NCI-H1092 treated with DMSO at 0.1 percent for 48 hours (cell line): ENCODE results near the gene ZBTB7C.

Source experiments
- DNase-seq: peaks from one replicate; lab custom pipeline; 2025; lab: John Stamatoyannopoulos, UW

The ZBTB7C gene

DNA sequence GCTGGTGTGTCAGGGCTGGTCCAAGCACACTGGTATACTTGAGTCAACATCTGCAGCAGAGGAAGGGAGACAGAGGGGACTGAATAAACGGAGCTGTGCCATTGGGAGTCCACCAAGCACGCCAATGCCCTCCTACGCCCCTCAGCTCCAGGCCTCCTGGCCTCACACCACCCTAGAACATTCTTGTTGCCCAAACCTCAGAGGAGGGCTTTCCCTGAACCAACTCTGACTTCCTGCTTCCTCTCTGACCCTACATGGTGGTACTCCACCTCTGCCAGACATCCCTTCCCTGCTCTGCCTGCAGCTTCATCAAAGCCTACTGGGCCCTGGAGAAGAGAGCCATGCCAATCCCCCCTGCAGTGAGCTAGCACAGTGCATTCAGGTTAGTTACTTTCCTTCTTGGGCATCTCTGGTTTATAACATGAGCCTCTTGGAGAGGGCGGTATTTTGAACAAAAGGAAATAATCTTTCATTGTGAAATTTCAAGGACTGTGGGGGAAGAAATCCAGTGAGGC is 54.4 kb downstream of the ZBTB7C start:
- no peak for DNase-seq

DNA sequence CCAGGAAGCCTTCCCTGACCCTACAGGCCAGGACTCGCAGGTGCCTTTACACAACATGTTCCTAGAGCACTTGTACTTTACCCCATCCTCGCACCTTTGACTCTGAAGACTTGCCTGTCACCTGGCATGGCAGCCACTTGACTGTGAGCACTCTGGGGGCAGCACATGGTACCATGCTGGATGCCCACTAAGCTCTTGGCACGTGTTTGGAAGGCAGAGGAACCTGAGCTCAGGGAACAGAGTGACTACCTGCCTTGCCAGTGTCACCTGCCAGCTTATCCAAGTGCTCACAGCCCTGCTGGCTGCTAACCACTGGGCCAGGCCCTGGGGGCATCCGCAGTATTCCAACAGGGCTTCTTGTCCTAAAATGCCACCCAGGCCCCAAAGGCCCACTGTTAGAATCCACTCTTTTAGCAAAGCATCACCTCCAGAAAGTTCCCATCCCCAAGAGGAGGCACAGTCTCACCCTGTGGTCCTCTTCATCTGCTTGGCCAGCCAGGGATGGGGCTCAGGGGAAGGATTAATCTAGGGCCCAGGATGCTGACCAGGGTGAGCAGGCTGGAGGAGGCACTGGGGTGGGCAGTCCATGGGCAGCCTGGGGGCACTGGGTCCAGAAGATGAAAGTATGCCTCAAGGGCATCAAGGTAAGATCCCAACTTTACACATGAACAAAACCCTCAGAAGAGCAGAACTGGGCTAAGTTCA is 57.0 kb downstream of the ZBTB7C start:
- DNase-seq = no peak

DNA sequence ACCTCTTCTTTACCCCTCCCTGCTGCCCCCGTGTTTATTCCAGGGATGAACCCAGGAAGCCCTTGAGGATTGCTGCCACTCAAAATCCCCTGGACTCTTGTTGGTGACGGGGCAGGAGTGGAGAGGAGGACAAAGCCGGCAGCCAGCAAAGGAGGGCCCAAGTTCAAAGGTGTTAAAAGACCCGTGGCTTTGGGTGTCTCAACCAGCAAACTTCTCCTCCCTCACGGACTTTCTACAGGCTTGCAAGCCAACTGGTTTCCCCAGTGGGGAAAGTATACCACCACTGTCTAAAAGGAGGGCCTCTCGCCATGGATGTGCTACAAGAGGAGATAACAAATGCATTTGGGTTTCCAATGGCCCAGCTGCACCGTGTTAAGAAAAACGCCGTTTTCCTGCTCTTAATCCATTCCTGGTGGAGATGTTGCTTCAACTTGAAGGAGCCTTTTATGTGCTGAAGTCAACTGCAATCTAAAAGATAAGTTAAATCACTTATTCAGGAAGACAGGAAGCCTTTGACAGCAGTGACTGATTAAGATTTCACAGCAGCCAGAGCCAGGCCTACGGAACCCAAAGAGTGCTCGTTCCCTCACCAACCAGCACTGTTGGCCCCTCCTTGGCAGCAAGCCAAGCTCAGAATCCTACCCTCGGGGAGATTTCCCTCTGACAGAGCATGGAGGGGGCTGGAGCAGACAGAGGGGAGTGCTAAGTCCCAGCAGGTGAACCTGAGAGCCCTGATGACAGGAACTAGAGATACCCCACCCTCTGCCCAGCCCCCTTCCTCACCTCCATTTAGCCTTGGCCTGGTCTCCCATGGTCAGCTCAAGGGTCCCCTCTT is 57.8 kb downstream of the ZBTB7C start:
- DNase-seq = no peak

DNA sequence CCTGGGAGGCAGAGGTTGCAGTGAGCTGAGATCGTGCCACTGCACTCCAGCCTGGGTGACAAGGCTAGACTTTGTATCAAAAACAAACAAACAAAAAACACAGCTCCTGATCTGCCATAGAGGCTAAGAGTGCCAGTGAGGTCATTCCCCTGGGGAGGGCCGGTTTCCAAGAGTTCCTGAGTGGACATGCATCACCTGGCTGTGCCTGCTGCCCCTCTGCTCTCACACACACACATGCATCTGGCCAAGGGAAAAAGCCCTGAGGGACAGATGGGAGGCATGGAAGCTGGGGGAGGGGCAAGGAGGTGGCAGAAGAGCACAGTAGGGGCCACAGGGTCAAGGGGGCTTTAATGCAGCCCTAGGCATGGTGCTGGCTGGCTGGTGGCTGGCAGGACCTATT is 60.4 kb downstream of the ZBTB7C start:
- no peak for DNase-seq

DNA sequence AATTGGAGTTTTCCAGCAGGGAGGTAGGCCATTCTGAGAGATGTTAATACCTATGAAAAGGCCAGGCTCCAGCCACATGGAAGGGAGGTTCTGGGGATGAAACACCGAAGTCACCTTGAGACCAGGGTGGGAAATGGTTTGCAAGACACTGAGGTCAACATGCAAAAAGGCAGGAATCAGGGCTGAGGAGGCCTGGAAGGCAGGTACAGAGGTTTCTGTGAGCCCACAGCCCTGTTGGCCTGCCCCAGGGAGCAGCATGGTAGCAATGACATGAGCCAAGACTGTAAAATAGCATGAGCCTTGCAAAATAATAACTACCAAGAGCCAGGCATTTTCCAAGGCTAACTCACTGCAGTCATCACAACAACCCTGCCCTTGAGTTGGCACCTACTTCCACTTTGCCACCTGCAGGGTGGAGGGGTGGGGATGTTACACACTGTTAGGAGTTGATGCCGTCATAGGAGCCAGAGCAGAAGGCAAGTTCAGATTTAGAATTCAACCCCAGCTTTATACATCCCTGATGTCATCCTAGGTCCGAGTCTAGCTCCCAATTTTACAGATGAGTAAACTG is 61.3 kb downstream of the ZBTB7C start:
- DNase-seq = no peak

DNA sequence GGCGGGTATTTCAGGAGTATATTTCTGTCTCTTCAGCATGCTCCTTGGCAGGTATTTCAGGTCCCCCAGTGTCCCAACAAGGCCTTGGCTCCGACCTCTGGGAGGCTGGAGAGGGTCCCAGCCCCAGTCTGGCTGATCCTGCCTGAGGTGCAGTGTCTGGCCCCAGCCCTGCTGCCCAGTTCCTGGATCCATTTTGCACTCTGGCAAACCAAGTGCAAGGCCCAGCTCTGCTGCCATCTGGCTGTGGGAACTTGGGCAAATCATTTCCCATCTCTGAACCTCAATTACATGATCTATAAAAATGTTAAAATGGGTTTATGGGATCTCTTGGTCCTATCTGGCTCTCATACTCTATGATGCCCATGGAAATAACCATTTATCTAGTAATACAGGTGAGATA is 63.6 kb downstream of the ZBTB7C start:
- no peak for DNase-seq

DNA sequence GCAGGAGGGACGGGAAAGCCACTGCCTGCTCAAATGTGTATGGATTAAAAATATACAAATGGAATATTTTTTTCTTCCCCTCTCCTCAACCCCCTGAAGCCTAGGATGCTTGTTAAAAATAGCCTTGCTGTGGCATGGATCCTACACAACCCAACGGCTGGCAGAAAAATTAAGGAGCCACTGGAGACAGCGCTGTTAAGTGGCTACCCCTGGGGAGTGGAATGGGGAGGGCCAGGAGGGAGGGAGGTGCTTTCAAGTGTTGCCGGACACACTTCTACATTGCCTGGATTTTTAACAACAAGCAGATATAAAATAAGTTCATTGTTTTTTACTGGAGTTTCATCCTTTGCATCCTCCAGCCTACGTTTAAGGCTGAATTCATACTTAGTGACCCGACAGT is 66.6 kb downstream of the ZBTB7C start:
- DNase-seq = peak; percentile 93

DNA sequence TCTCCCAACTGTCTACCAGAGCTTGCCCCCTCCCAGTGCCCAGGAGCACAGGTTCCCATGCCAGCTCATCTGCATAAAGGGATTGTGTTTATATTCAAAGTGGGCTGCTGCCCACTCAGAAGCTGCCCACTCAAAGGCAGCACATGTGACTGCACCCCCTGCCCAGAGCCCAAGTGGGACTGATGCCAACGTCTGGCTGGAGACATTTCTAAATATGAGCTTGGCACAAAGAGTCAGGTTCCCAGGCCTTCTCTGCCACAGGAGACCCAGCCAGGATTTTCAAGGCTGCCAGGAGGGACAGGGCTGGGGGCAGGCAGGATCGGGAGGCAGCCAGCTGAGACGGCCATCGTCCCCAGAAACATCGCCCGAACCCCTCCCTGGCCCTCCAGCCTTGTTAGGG is 67.1 kb downstream of the ZBTB7C start:
- peak; percentile 99 for DNase-seq

DNA sequence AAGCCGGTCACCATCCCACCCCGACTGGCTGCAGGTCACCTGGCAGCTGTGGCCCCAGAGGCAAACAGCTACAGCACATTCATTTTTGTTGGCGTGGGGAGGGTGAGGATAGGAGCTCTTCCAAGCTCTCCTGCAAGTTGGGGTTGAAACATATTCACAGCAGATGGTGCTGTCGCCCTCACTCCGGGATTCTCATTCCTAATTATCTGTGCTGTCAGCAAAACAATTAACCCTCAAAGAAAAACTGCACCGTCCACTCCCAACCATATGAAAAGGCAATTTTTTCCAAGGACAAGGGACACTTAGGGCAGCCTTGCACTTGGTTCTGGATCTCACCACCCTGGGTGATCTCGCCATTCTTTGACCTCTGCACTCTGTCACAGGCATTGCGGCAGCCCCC is 68.6 kb downstream of the ZBTB7C start:
- DNase-seq = peak; percentile 66

DNA sequence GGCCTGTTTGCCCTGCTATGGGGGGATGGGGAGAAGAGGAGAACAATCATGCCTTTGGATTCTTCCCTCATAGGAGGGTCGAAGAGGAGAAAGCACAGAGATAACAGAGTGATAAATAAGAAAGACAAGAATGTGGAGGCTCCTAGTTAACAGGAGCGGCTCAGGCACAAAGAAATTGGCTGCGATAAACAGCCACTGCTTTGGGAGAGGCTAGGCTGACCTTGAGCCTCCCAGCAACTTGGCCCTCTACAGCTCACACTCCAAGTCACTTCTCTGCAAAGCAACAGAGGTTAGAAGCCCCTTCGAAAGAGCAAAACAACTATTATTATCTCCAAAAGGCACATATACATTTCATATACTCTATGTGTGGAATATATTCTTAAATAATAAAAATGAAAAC is 69.5 kb downstream of the ZBTB7C start:
- DNase-seq = no peak

DNA sequence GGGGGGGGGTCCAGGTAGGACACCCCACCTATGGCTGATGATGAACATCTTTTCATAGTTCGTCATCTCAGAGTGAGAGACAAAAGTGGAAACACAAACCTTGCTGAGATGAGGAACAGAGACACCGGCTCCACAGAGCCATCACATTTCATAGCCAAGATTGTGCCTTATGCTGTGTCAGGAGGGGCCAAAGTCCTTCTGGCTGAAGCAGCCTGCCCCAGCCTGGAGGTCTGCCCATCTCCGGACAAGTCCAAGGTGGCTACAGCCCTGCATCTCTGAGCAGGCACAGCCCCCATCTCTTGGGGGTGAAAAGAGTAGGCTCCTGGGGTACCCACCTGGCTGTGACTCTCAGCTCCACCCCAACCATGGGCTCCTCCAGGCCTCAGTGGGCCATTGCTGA is 70.3 kb downstream of the ZBTB7C start:
- DNase-seq = no peak

DNA sequence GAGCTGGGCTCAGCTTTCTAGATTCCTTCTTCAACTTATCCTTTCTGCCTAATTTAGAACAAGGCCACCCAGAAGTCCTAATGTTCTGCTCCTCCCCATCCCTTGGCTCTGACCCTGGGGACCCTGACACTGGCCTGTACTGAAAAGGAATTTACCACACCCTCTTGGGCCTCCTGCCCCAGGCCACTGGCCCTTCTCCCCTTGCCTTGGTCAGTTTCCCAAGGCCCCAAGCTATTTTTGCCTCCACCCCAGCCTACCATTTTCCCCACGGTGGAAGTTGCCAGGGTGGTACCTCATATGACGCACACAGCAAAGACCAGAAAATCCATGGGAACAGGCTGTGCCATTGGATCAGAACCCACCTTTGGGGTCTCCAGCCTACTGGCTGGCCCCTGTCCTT is 72.1 kb downstream of the ZBTB7C start:
- DNase-seq = no peak

DNA sequence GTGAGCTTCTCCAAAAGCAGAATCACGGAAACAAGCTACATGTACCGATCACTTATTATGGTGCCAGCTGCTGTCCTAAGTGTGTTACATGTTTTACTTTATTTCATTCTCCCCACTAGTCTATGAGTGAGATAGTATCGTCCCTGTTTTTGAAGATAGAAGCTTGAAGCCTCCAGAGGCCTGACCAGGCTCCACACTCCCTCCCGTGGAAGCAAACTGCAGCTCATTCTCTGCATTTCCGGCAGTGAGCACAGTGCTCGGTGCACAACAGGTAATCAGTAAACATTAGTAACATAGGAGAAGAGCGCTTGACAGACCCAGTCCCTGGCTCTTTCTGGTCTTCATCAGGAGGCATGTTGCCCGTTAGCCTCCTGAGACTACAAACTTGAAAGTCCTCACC is 72.9 kb downstream of the ZBTB7C start:
- DNase-seq = peak; percentile 67

DNA sequence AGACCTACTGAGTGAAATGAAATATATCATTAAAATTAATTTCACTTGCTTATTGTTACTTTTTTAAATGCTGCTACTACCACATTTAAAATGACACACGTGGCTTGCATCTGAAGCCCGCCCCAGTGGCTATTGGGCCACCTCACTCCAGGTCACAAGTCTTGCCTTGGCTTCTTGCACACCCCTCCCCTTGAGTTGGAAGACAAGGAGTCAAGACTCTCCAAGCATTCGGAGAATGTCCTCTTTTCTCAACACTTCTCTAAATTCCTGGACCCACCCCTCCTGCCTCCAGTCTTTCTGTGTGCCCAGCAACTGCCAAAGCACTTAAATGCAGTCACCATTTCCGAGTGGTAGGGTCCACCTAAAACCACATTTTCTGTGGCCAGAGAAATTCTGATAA is 73.4 kb downstream of the ZBTB7C start:
- no peak for DNase-seq

DNA sequence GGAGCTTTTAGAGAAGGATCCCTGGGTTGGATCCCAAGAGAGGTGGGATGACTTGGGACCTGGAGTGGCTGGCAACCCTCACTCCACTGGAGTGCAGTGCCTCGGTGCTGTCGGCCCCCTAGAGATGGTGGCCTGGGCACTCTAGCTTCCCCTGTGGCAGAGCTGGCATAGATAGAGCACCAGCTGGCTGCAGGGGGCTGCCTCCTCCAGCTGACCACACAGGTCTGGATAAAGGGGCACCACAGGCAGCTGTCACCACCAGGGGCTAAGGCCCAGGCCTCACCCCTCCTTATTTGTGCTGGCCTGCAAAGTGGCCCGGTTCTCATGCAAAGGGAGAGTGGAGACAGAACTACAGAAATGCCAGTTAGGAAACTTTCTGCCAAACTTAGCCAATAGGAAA is 74.3 kb downstream of the ZBTB7C start:
- DNase-seq = no peak

DNA sequence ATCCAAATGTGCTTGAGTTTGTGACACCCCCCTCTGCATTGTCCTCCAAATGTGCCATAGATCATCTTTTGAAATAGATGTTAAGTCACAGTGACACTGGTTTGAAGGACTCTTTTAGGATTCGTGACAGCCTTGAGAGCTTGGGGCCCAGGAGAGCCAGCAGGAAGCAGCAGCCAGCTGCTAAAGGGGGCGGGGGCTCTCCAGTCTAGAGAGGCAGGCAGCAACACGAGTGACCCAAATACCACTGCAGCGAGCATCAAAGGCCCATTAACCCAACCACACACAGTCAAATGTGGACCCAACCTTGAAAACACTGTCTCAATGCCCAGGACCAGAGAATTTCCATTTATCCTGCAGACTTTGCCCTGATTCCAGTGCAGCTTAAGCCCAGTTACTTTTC is 75.6 kb downstream of the ZBTB7C start:
- DNase-seq = peak; percentile 74

DNA sequence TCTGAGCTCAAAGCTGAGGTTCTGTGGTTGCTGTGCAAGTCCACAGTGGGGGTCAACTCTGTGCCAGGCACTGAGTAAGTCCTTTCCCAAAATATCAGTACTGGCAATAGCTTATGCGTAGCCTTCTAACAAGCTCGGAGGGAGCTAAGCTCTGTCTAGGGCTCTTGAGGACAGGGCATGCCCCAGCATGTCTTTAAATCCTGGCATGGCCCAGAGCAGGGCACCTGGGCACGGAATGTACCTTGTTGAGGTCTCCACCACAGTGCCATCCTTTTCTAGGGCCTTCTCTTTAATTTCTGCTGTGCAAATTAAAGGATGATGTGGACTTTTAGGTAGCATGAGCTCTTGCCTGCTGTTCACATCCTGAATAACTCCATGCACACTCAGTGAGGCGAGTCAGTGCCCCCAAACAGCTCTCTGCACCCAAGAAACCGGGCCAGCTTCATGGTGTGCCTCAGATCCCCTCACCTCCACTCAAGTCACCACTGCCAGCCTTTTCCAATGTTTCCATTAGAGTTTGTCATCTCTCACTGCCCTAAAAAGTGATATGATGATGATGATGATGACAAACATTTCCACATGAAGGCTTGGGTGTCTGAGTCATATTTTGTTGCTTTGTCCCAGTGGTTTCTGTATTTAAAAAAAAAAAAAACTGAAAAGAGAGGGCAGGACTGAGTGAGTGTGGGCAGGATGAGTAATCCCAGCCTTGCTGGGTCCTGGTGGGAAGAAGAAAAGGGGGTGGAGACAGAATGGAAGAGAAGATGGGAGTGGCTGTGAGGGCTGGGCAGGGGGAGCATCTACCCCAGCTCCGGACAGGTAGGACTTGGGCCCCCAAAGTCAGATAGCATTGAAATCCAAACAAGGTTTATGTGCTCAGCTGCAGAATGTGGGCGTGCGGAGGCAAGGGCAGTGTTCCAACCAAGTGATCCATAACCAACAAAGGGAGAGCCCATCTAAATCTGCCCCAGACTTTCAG is 78.9 kb downstream of the ZBTB7C start:
- peak; percentile 76 for DNase-seq

DNA sequence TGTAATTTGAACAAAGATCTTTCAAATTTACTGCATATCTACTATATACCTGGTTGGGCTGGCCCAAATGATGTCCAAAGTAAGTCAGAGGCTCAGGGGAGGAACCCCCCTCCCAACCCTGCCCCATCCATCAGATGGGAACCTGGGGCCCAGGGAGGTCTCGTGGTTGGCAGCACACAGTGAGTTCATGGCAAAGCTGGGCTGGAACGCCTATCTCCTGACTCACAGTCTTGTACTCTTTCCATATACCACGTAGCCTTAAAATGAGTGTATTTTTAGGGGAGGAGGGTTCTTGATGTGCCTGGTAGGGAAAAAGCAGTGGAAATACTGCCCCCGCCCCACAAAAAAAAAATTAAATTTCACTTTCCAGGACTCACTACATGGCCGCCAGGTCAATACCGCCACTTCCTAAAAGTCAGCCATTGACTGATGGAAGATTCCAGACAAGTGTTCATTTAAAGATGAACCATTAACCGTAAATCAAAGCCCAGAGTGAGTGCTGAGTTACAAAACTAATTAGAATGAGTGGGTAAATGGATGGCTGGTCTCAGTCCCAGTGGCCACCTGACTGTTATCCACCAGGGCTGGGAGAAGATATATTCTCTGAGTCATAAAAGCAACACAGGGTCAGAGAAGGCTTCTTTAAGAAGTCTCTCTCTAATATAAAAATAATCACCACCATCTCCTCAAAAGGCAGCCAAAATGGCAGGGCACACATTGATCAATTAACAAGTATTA is 80.5 kb downstream of the ZBTB7C start:
- DNase-seq = no peak

DNA sequence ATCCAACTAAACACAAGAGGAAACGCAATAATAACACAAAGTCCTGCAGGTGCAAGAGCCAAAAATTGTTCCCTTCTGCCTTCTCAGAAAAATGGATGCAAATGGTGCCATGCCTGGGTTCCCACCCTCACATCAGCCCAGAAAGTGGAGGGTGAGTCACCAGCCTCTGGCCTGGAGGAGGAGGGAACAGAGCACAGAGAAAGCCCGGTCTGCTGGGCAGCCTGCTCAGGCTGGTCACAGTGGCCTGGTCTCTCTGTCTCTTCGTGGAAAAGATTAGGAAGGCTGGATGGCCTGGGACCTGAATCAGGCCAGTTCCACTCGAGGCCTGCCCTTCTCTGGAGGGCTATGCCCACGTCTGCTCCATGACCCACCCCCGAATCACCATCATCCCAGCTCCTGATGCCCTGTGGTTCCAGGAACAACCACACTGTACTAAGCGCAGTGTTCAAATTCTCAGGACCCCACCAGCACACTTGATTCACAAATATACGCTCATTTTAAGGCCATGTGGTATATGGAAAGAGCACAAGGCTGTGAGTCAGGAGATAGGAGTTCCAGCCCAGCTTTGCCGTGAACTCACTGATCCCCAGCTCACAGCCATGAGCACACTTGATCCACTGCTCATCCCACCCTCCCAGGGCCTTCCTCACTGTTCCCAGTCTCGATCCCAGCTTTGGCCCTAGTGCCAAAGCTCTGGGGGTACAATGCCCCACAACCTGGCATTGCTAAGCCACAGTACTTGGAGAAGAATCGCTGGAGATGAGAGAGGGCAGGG is 82.1 kb downstream of the ZBTB7C start:
- DNase-seq = peak; percentile 45

DNA sequence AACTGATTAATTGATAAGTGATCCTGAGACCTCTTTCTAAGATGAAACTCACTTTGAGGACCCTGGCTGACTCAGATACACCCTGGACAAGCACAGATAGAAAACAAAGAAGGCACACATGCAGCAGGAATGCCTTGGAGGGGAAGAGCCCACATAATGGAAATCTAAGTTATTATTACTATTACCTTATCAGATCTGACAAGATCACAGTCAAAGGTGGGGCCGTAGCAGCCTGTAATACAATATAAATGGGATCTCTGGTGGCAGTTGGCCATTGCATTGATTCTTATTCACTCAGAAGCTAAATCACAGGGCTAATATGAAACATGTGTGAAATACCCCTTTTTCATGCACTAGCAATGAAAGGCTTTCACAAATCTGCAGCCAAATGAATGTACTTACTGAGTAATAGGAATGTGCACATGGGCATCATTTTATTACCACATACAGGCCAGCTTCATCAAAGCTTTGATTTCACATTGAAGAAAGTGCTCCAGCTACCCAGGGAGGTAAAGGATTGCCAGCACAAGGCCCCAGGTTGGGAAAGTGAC is 84.0 kb downstream of the ZBTB7C start:
- no peak for DNase-seq
